Peyer's patch (tissue), 4 donors: ENCODE results near the gene MS4A7. TPM values are rescaled to one million over a fixed set of nuclear protein-coding genes. Genes with fewer than 3 reads are reported as not detected.

Source experiments
- DNase-seq, 3 donors: peaks; one replicate each; pipeline ENCODE4 v3.0.0-alpha.2; 2017 to 2019
- H3K27ac ChIP-seq, 4 donors: fragments of 200-600 bp; sonication (generic); one replicate each; pipeline ENCODE4 v1.5.1; 2016 to 2019
- H3K27me3 ChIP-seq, 2 donors: fragments of 200-600 bp; sonication (generic); one replicate each; pipeline ENCODE4 v1.5.1; 2019
- H3K36me3 ChIP-seq, 3 donors: fragments of 200-600 bp; sonication (generic); one replicate each; pipeline ENCODE4 v1.5.1; 2016 to 2019
- H3K4me1 ChIP-seq, 4 donors: fragments of 200-600 bp; sonication (generic); one replicate each; pipeline ENCODE4 v1.5.1; 2016 to 2019
- H3K4me3 ChIP-seq, 4 donors: fragments of 200-600 bp; sonication (generic); 1 replicate in 3 of 4; 2 replicates in 1 of 4; pipeline ENCODE4 v1.5.1; 2016 to 2019; ENCODE audit warnings: mild to moderate bottlenecking in 1 of 4
- H3K9me3 ChIP-seq, 4 donors: fragments of 200-600 bp; sonication (generic); one replicate each; pipeline ENCODE4 v1.5.1; 2016 to 2019; ENCODE audit warnings: mild to moderate bottlenecking in 1 of 4
- POLR2A ChIP-seq, 2 donors: fragments of 450-650 bp; IDR thresholded peaks; one replicate each; pipeline ENCODE4 v1.5.1; 2017; ENCODE audit warnings: antibody characterized with exemption in 2 of 2, mild to moderate bottlenecking in 2 of 2, moderate library complexity in 2 of 2
- total RNA-seq, 4 donors: library from RNA; depleted of rRNA; stranded (reverse); fragments of >200 nt; gene quantifications; one replicate each; pipeline ENCODE4 v1.1.0, GENCODE V29; 2016
- TF ChIP-seq, protein P1 (sequence below), 6 experiments: fragments of 450-650 bp in 4 of 6; fragments of 200-600 bp in 2 of 6; sonication (generic) in 1 of 6; IDR thresholded peaks; one replicate each; pipeline ENCODE4 v1.5.1; 2017 to 2019; ENCODE audit warnings: antibody characterized with exemption in 6 of 6, mild to moderate bottlenecking in 3 of 6, moderate library complexity in 1 of 6

The MS4A7 gene, protein sequence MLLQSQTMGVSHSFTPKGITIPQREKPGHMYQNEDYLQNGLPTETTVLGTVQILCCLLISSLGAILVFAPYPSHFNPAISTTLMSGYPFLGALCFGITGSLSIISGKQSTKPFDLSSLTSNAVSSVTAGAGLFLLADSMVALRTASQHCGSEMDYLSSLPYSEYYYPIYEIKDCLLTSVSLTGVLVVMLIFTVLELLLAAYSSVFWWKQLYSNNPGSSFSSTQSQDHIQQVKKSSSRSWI
- total RNA-seq, result 10 to 100 TPM in 2 of 4 donors, 1 to 10 TPM in 2; 5.0 to 52.0 (median 14.9) TPM

DNA sequence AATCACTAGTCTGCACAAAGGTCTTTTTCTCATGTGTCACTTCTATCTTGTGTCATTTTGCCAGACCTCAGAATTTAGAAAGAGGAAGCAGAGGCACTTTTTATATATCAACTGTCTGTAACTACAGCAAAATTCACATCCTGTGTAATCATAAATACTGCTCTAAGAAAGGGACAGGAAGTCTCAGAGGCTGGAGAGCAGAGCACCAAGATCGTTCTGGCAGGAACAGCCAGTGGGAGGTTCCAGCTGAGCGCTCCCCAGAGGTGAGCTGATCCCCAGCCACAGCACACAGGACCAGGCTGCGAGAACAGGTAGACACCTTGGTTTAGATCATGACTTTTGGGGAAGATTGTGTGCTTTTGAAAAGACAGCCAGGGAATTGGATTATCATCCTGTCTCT, at the start of gene MS4A7:
Gene MS4A7 (plus strand): TSS at position 179 of the 400 bp plus-strand sequence. CDS start 4,610 bp downstream, outside the sequence.
- DNase-seq, result peak in 2 of 3 donors; percentile 76 to 83
- peak within 1 kb of the TSS in 3 of 4 donors; percentile 2 to 27 (median 21) for H3K4me3 ChIP-seq
- H3K9me3 ChIP-seq, result no peaks in the 10 kb centered on the region
- TF ChIP-seq, protein P1, sequence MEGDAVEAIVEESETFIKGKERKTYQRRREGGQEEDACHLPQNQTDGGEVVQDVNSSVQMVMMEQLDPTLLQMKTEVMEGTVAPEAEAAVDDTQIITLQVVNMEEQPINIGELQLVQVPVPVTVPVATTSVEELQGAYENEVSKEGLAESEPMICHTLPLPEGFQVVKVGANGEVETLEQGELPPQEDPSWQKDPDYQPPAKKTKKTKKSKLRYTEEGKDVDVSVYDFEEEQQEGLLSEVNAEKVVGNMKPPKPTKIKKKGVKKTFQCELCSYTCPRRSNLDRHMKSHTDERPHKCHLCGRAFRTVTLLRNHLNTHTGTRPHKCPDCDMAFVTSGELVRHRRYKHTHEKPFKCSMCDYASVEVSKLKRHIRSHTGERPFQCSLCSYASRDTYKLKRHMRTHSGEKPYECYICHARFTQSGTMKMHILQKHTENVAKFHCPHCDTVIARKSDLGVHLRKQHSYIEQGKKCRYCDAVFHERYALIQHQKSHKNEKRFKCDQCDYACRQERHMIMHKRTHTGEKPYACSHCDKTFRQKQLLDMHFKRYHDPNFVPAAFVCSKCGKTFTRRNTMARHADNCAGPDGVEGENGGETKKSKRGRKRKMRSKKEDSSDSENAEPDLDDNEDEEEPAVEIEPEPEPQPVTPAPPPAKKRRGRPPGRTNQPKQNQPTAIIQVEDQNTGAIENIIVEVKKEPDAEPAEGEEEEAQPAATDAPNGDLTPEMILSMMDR (IDR thresholded peaks at IDR 0.05), result no peak
- TF ChIP-seq POLR2A (IDR thresholded peaks at IDR 0.05), result peak in 1 of 2 donors; percentile 50
- no peaks in the 10 kb centered on the region for H3K4me1 ChIP-seq
- no peaks in the 10 kb centered on the region for H3K36me3 ChIP-seq
- H3K27me3 ChIP-seq, result no peaks in the 10 kb centered on the region
- H3K27ac ChIP-seq, result peak within 1 kb of the TSS; percentile 54 to 74 (median 62)

DNA sequence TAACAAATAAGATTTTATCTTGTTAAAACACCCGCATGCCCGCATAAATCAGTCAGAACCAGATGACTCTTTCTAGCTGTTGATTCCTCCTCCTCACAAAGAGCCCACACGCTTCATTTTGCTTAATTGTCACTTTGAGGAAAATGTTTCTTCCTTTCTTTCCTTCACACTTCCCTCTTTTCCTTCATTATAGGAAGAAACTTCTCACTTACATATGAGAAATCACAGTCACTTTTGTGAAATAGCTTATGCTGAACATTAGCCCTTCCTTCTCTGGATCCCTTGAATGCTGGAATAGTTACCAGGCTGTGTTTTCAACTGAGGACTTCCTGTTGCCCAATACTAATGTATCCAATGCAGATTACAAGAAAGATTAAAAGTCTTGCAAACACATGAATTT, 45.5 kb upstream of the MS4A7 start:
- H3K9me3 ChIP-seq, result no peaks in the 10 kb centered on the region
- TF ChIP-seq, protein P1 (IDR thresholded peaks at IDR 0.05), result no peak
- TF ChIP-seq POLR2A (IDR thresholded peaks at IDR 0.05), result no peak
- no peak overlapping the region for H3K27ac ChIP-seq
- no peaks in the 10 kb centered on the region for H3K4me1 ChIP-seq
- no peaks in the 10 kb centered on the region for H3K27me3 ChIP-seq
- no peak for DNase-seq
- H3K36me3 ChIP-seq, result no peaks in the 10 kb centered on the region
- no peak overlapping the region for H3K4me3 ChIP-seq

DNA sequence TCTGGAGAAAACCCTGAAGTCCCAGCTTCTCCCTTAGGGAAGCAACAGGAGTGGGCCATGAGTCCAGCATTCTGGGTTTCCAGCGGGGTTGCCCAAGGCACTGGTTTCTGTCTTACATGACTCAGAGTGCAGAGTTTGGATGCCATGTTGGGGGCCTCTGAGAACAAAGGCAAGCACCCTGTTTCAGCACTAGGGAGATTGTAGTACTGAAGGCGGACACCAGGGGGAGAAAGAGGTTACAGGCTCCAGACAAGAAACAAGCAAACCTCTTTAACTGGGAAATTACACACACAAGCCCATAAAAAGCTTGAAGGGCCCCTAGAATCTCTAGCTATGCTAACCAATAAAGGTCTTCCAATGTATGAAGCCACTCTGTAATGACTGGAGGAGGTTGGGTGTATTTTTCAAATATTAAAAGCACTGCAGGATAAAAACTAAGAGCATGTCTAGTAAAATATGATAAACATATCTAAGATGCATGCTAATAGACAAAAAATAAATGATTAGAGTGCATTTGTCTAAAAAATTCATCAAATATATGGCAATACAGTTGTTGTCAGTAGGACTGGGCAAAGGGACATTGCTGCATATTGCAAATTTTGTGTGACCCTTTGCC, 44.2 kb upstream of the MS4A7 start:
- Histone ChIP-seq H3K4me3 (no peak overlapping the region), H3K36me3 (no peaks in the 10 kb centered on the region), H3K9me3 (no peaks in the 10 kb centered on the region), H3K27me3 (no peaks in the 10 kb centered on the region), H3K4me1 (no peaks in the 10 kb centered on the region), H3K27ac (no peak overlapping the region)
- peak in 2 of 3 donors; percentile 75 to 86 for DNase-seq
- TF ChIP-seq, protein P1 (IDR thresholded peaks at IDR 0.05), result peak; percentile 45 to 73 (median 64)
- no peak for TF ChIP-seq POLR2A (IDR thresholded peaks at IDR 0.05)

DNA sequence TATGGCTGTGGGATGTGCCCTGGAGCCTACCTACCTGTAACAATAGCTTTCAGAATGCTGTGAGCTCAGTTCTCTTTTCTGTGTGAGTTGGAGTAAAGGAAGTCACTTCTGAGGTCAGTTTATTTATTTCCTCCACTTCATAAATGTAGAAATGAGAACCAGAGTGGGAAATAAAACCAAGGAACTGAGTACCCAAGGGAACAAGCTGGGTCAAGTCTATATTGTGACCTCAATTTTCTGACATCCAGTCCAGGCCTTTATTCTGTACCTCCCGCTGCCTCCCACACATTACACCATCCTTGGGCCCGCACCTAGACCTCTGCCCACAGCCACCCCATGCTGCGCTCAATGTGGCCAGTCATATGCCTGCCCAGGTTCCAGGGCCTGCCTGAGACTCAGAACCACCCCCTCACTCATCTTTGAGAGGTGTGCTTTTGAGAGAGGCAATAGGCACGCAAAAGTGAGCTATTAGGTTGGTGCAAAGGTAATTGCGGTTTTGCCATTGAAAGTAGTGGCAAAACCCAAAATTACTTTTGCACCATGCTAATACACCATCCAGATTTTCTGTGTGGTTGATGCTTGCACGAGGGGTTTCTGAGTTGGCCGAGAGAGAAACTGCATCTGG, 41.5 kb upstream of the MS4A7 start:
- TF ChIP-seq, protein P1 (IDR thresholded peaks at IDR 0.05), result no peak
- TF ChIP-seq POLR2A (IDR thresholded peaks at IDR 0.05), result no peak
- Histone ChIP-seq H3K4me3 (no peak overlapping the region), H3K27me3 (no peaks in the 10 kb centered on the region), H3K4me1 (no peaks in the 10 kb centered on the region), H3K27ac (no peak overlapping the region), H3K36me3 (no peaks in the 10 kb centered on the region), H3K9me3 (no peaks in the 10 kb centered on the region)
- no peak for DNase-seq

DNA sequence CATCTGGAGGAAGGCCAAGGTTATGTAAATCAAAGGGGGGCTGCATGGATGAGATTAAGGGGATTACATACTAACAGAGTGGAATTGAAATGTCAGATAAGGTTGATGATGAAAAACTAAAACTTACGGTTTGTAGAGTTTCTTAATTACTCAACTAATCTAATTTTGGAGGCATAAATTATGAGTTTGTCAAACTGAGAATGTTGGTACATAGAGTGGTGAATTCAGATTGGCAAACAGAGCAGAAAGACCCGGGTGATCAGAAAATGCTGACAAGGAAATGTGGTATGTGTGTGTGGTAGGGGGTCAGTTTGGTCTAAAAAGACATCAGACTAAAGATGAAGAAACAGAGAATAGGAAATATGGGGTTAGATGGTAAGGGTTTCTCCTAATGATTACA, 40.3 kb upstream of the MS4A7 start:
- Histone ChIP-seq H3K27ac (no peak overlapping the region), H3K4me1 (no peaks in the 10 kb centered on the region), H3K27me3 (no peaks in the 10 kb centered on the region), H3K36me3 (no peaks in the 10 kb centered on the region), H3K4me3 (no peak overlapping the region), H3K9me3 (no peaks in the 10 kb centered on the region)
- TF ChIP-seq POLR2A (IDR thresholded peaks at IDR 0.05), result no peak
- TF ChIP-seq, protein P1 (IDR thresholded peaks at IDR 0.05), result no peak
- DNase-seq, result no peak
